Measurements from ENCODE around the gene SDHC. TPM values are rescaled to one million over a fixed set of nuclear protein-coding genes. Genes with fewer than 3 reads are reported as not detected.

The SDHC gene
- total and polyA plus RNA-seq, 2 of the 13 experiments (the other 11 are each of a cell fraction or from before 2014, with no cell fraction given): 27.1 to 229 TPM

GRCh38 chr1:161399257-161399998 lies 85.2 kb downstream of the SDHC start (continued):
- no peak; the same call in 1 of the 2 replicates for TF ChIP-seq ZNF512B (CRISPR knock-in tag; IDR thresholded peaks at IDR 0.05; ENCODE audit: borderline replicate concordance)
- TF ChIP-seq SUZ12 (IDR thresholded peaks at IDR 0.05; ENCODE audit: low read depth, low read length): no peak
- no peak; the same call in 1 of the 2 replicates for TF ChIP-seq ZNF746 (CRISPR knock-in tag; IDR thresholded peaks at IDR 0.05)
- TF ChIP-seq ZNF329 (CRISPR knock-in tag; IDR thresholded peaks at IDR 0.05; ENCODE audit: low read depth): no peak; the same call in 1 of the 2 replicates
- peak; percentile 51 for TF ChIP-seq TBL1XR1 (IDR thresholded peaks at IDR 0.05; ENCODE audit: borderline replicate concordance, low read length, partially characterized antibody)
- TF ChIP-seq ZNF468 (CRISPR knock-in tag; IDR thresholded peaks at IDR 0.05): no peak
- TF ChIP-seq BORCS8-MEF2B (CRISPR knock-in tag; IDR thresholded peaks at IDR 0.05): peak; percentile 79
- no peak; the same call in 1 of the 2 replicates for TF ChIP-seq ZBTB43 (CRISPR knock-in tag; conservative IDR thresholded peaks at IDR 0.05)
- TF ChIP-seq HMGXB4 (CRISPR knock-in tag; IDR thresholded peaks at IDR 0.05; ENCODE audit: borderline replicate concordance in 1 of 2, low read depth in 1 of 2): peak; percentile 100
- peak; percentile 31; the same call in 1 of the 2 replicates for TF ChIP-seq RARA (CRISPR knock-in tag; IDR thresholded peaks at IDR 0.05)
- peak; percentile 11 for TF ChIP-seq ELF3 (CRISPR knock-in tag; IDR thresholded peaks at IDR 0.05)
- no peak for TF ChIP-seq SMARCC2 (IDR thresholded peaks at IDR 0.05)
- peak; percentile 82; the same call in 1 of the 2 replicates for TF ChIP-seq ZFP91 (CRISPR knock-in tag; IDR thresholded peaks at IDR 0.05; ENCODE audit: borderline replicate concordance)
- no peak for TF ChIP-seq ZBTB46 (CRISPR knock-in tag; IDR thresholded peaks at IDR 0.05; ENCODE audit: borderline replicate concordance)
- TF ChIP-seq PBX3 (CRISPR knock-in tag; IDR thresholded peaks at IDR 0.05; ENCODE audit: borderline replicate concordance): no peak
- no peak; the same call in 1 of the 2 replicates for TF ChIP-seq HOXA9 (CRISPR knock-in tag; IDR thresholded peaks at IDR 0.05; ENCODE audit: borderline replicate concordance)
- TF ChIP-seq CC2D1A (CRISPR knock-in tag; IDR thresholded peaks at IDR 0.05): no peak
